Retina (tissue), 1 donor: ENCODE data around the gene PDGFB.

Experiments
- DNase-seq: peaks from one replicate; pipeline ENCODE4 v3.0.0-alpha.2; 2016

Gene PDGFB

GRCh38 chr22:39276440-39277141 is 31.8 kb upstream of the PDGFB start:
- no peak for DNase-seq

- DNase-seq, result no peak
These were observed 31.1 kb upstream of the PDGFB start for GRCh38 chr22:39275814-39276439.

GRCh38 chr22:39273950-39274887 is 29.4 kb upstream of the PDGFB start:
- no peak for DNase-seq

GRCh38 chr22:39270792-39271191 is 26.0 kb upstream of the PDGFB start:
- DNase-seq, result no peak

- no peak for DNase-seq
These were observed 25.5 kb upstream of the PDGFB start for GRCh38 chr22:39270280-39270679.

- DNase-seq, result no peak
These were observed 24.5 kb upstream of the PDGFB start for GRCh38 chr22:39269095-39269790.

- DNase-seq, result no peak
These were observed 23.9 kb upstream of the PDGFB start for GRCh38 chr22:39268645-39269044.

- DNase-seq, result no peak
These were observed 23.2 kb upstream of the PDGFB start for GRCh38 chr22:39267974-39268373.

GRCh38 chr22:39266398-39267030 is 21.7 kb upstream of the PDGFB start:
- DNase-seq, result no peak

GRCh38 chr22:39265143-39265886 is 20.5 kb upstream of the PDGFB start:
- DNase-seq, result no peak

GRCh38 chr22:39264349-39265038 is 19.7 kb upstream of the PDGFB start:
- DNase-seq, result no peak

- DNase-seq, result no peak
These were observed 19.0 kb upstream of the PDGFB start for GRCh38 chr22:39263626-39264348.

GRCh38 chr22:39259666-39260065 is 14.9 kb upstream of the PDGFB start:
- DNase-seq, result no peak

GRCh38 chr22:39257901-39258475 is 13.2 kb upstream of the PDGFB start:
- DNase-seq, result no peak

- no peak for DNase-seq
These were observed 12.2 kb upstream of the PDGFB start for GRCh38 chr22:39256979-39257378.

GRCh38 chr22:39256186-39256552 is 11.4 kb upstream of the PDGFB start:
- no peak for DNase-seq

GRCh38 chr22:39255449-39256185 is 10.8 kb upstream of the PDGFB start:
- no peak for DNase-seq

- peak; percentile 52 for DNase-seq
These were observed 10.1 kb upstream of the PDGFB start for GRCh38 chr22:39254789-39255298.

- DNase-seq, result peak; percentile 45
These were observed 9.3 kb upstream of the PDGFB start for GRCh38 chr22:39254122-39254521.
